KOPT-K1 (cell line): ENCODE measurements around the gene DEAF1.

Experiments
- H3K27ac ChIP-seq: fragments of 200-600 bp; sonication (generic); 2 replicates; pipeline ENCODE4 v1.5.1; 2016; ENCODE audit warnings: antibody characterized with exemption, mild to moderate bottlenecking, low read depth, low read length; ENCODE audit not compliant: poor library complexity, severe bottlenecking
- H3K36me3 ChIP-seq: fragments of 200-600 bp; sonication (generic); 2 replicates; pipeline ENCODE4 v1.5.1; 2017; ENCODE audit warnings: antibody characterized with exemption, mild to moderate bottlenecking, low read length, moderate library complexity; ENCODE audit not compliant: insufficient read depth
- H3K9me3 ChIP-seq: fragments of 200-600 bp; sonication (generic); 2 replicates; pipeline ENCODE4 v1.5.1; 2017; ENCODE audit warnings: antibody characterized with exemption, low read length, mild to moderate bottlenecking; ENCODE audit not compliant: insufficient read depth, poor library complexity, severe bottlenecking

Gene DEAF1

GRCh38 chr11:724778-725386 is 29.9 kb upstream of the DEAF1 start:
- no peaks in the 10 kb centered on the region for H3K9me3 ChIP-seq
- H3K27ac ChIP-seq: no peak overlapping the region
- no peaks in the 10 kb centered on the region for H3K36me3 ChIP-seq

- Histone ChIP-seq H3K27ac (no peak overlapping the region), H3K9me3 (no peaks in the 10 kb centered on the region), H3K36me3 (no peaks in the 10 kb centered on the region)
These were observed 29.2 kb upstream of the DEAF1 start for GRCh38 chr11:724049-724777.

GRCh38 chr11:723120-723883 is 28.3 kb upstream of the DEAF1 start:
- Histone ChIP-seq H3K9me3 (no peaks in the 10 kb centered on the region), H3K36me3 (no peaks in the 10 kb centered on the region), H3K27ac (no peak overlapping the region)

GRCh38 chr11:722346-722811 is 27.4 kb upstream of the DEAF1 start:
- Histone ChIP-seq H3K27ac (no peak overlapping the region), H3K9me3 (no peaks in the 10 kb centered on the region), H3K36me3 (no peaks in the 10 kb centered on the region)

GRCh38 chr11:721741-722345 is 26.8 kb upstream of the DEAF1 start:
- no peaks in the 10 kb centered on the region for H3K9me3 ChIP-seq
- H3K27ac ChIP-seq: no peak overlapping the region
- no peaks in the 10 kb centered on the region for H3K36me3 ChIP-seq

- no peak overlapping the region for H3K27ac ChIP-seq
- no peaks in the 10 kb centered on the region for H3K36me3 ChIP-seq
- H3K9me3 ChIP-seq: no peaks in the 10 kb centered on the region
These were observed 26.3 kb upstream of the DEAF1 start for GRCh38 chr11:721247-721740.

- Histone ChIP-seq H3K27ac (no peak overlapping the region), H3K36me3 (no peaks in the 10 kb centered on the region), H3K9me3 (no peaks in the 10 kb centered on the region)
These were observed 25.7 kb upstream of the DEAF1 start for GRCh38 chr11:720642-721246.

GRCh38 chr11:720017-720641 is 25.1 kb upstream of the DEAF1 start:
- Histone ChIP-seq H3K27ac (no peak overlapping the region), H3K9me3 (peaks cover 3% of the 10 kb centered on the region), H3K36me3 (no peaks in the 10 kb centered on the region)

- Histone ChIP-seq H3K36me3 (no peaks in the 10 kb centered on the region), H3K9me3 (peaks cover 5% of the 10 kb centered on the region), H3K27ac (no peak overlapping the region)
These were observed 24.4 kb upstream of the DEAF1 start for GRCh38 chr11:719214-720016.

GRCh38 chr11:714436-714835 is 19.4 kb upstream of the DEAF1 start:
- H3K27ac ChIP-seq: no peak overlapping the region
- H3K9me3 ChIP-seq: peaks cover 5% of the 10 kb centered on the region
- no peaks in the 10 kb centered on the region for H3K36me3 ChIP-seq

GRCh38 chr11:709109-709997 is 14.3 kb upstream of the DEAF1 start:
- H3K27ac ChIP-seq: no peak overlapping the region
- no peaks in the 10 kb centered on the region for H3K9me3 ChIP-seq
- no peaks in the 10 kb centered on the region; the same call in 1 of the 2 replicates for H3K36me3 ChIP-seq

GRCh38 chr11:708511-708910 is 13.5 kb upstream of the DEAF1 start:
- Histone ChIP-seq H3K9me3 (no peaks in the 10 kb centered on the region), H3K36me3 (no peaks in the 10 kb centered on the region; the same call in 1 of the 2 replicates), H3K27ac (no peak overlapping the region)
